Activated CD8-positive, alpha-beta memory T cell treated with anti-CD3 and anti-CD28 coated beads for 48 hours (primary cell): Measurements from ENCODE around the gene PPP1R1B.

Experiments used
- DNase-seq, 3 experiments: peaks; one replicate each; pipeline ENCODE4 v3.0.0-alpha.2; 2020; ENCODE audit warnings: low read depth in 2 of 3, low spot score in 2 of 3

PPP1R1B gene

GRCh38 chr17:39651923-39652586 is 25.3 kb downstream of the PPP1R1B start:
- no peak for DNase-seq

- no peak for DNase-seq
Observed at GRCh38 chr17:39652587-39653315, 26.0 kb downstream of the PPP1R1B start.

- no peak for DNase-seq
Observed at GRCh38 chr17:39653316-39653661, 26.5 kb downstream of the PPP1R1B start.

GRCh38 chr17:39653662-39654331 is 27.0 kb downstream of the PPP1R1B start:
- DNase-seq = peak; percentile 48 to 88 (median 71)

- no peak for DNase-seq
Observed at GRCh38 chr17:39655105-39655504, 28.4 kb downstream of the PPP1R1B start.

- no peak for DNase-seq
Observed at GRCh38 chr17:39658346-39658745, 31.6 kb downstream of the PPP1R1B start.

GRCh38 chr17:39658760-39659159 is 32.0 kb downstream of the PPP1R1B start:
- DNase-seq = no peak

- DNase-seq = no peak
Observed at GRCh38 chr17:39659279-39660010, 32.7 kb downstream of the PPP1R1B start.

GRCh38 chr17:39660011-39660360 is 33.2 kb downstream of the PPP1R1B start:
- DNase-seq = no peak

- no peak for DNase-seq
Observed at GRCh38 chr17:39660397-39661385, 33.9 kb downstream of the PPP1R1B start.

- DNase-seq = no peak
Observed at GRCh38 chr17:39661744-39662541, 35.2 kb downstream of the PPP1R1B start.

GRCh38 chr17:39662551-39663339 is 36.0 kb downstream of the PPP1R1B start:
- DNase-seq = no peak

GRCh38 chr17:39663340-39663687 is 36.6 kb downstream of the PPP1R1B start:
- no peak for DNase-seq

GRCh38 chr17:39663688-39664580 is 37.2 kb downstream of the PPP1R1B start:
- no peak for DNase-seq

- no peak for DNase-seq
Observed at GRCh38 chr17:39664581-39665561, 38.1 kb downstream of the PPP1R1B start, which contains the start of gene TCAP. TSS of gene TCAP (plus strand) at chr17:39665349. CDS start at chr17:39665360, 11 bp downstream.

- DNase-seq = no peak
Observed at GRCh38 chr17:39665642-39666224, 39.0 kb downstream of the PPP1R1B start.
